K562 (cell line): ENCODE measurements around the gene CCL2. TPM values are rescaled to one million over a fixed set of nuclear protein-coding genes. Genes with fewer than 3 reads are reported as not detected.

Experiments used
- ESRRB ChIP-seq: fragments of 250-450 bp; sonication (Bioruptor Pico); IDR thresholded peaks from 2 replicates; pipeline ENCODE4 v1.5.0; 2020; ENCODE audit warnings: mild to moderate bottlenecking, moderate library complexity, borderline replicate concordance
- EZH2 ChIP-seq: IDR thresholded peaks from 2 replicates; pipeline ENCODE4 v1.6.1; 2012; ENCODE audit warnings: low read depth, mild to moderate bottlenecking, inconsistent platforms, low read length, borderline replicate concordance
- FOXP1 ChIP-seq: sonication (generic); formaldehyde crosslinking; IDR thresholded peaks from 2 replicates; pipeline ENCODE4 v1.8.0; 2022; ENCODE audit warnings: mild to moderate bottlenecking, missing genetic modification reagents
- MEIS2 ChIP-seq: fragments of 450-650 bp; IDR thresholded peaks from 2 replicates; pipeline ENCODE4 v1.6.1; 2014; ENCODE audit warnings: mild to moderate bottlenecking; ENCODE audit not compliant: partially characterized antibody
- NR2C2 ChIP-seq, 2 experiments: fragments of 200-800 bp in 1 of 2; sonication (Bioruptor generic) in 1 of 2; sonication (generic) in 1 of 2; formaldehyde crosslinking in 1 of 2; IDR thresholded peaks; 2 replicates each; pipeline versions ENCODE4 v1.6.1 to v1.8.0; 2016 to 2022; ENCODE audit warnings: mild to moderate bottlenecking in 1 of 2, missing compliant biosample characterization in 1 of 2, missing genetic modification characterization in 1 of 2, missing genetic modification reagents in 1 of 2
- POLR2B ChIP-seq: fragments of 450-650 bp; IDR thresholded peaks from 2 replicates; pipeline ENCODE4 v1.6.1; 2018; ENCODE audit warnings: low read depth; ENCODE audit not compliant: partially characterized antibody
- RBM34 ChIP-seq: fragments of 200-400 bp; formaldehyde crosslinking; IDR thresholded peaks from 2 replicates; pipeline ENCODE4 v1.6.1; 2018; ENCODE audit warnings: low read length, borderline replicate concordance; ENCODE audit not compliant: insufficient read depth
- RCOR1 ChIP-seq, 2 experiments: IDR thresholded peaks; 2 replicates each; pipeline ENCODE4 v1.6.1; 2012; ENCODE audit warnings: low read depth in 2 of 2, low read length in 2 of 2, borderline replicate concordance in 1 of 2, improper control_type of control experiment in 1 of 2
- SMARCC2 ChIP-seq: fragments of 450-650 bp; IDR thresholded peaks from 2 replicates; pipeline ENCODE4 v1.6.1; 2017; ENCODE audit warnings: antibody characterized with exemption, moderate library complexity, mild to moderate bottlenecking, low read depth
- SMARCE1 ChIP-seq: fragments of 450-650 bp; IDR thresholded peaks from 2 replicates; pipeline ENCODE4 v1.7.1; 2016; ENCODE audit warnings: mild to moderate bottlenecking
- SPI1 ChIP-seq: IDR thresholded peaks from 2 replicates; pipeline ENCODE4 v1.6.1; 2011; ENCODE audit warnings: low read depth, low read length, control low read depth, borderline replicate concordance
- TRIM28 ChIP-seq: fragments of 450-650 bp; IDR thresholded peaks from 2 replicates; pipeline ENCODE4 v1.6.1; 2017
- ZNF324 ChIP-seq: fragments of 250-450 bp; sonication (Bioruptor Pico); IDR thresholded peaks from 2 replicates; pipeline ENCODE4 v1.4.0; 2020; ENCODE audit warnings: mild to moderate bottlenecking
- ZNF780A ChIP-seq: fragments of 250-450 bp; sonication (Bioruptor Pico); IDR thresholded peaks from 2 replicates; pipeline ENCODE4 v1.5.0; 2021; ENCODE audit warnings: mild to moderate bottlenecking
- ZZZ3 ChIP-seq: fragments of 450-650 bp; IDR thresholded peaks from 2 replicates; pipeline ENCODE4 v1.6.1; 2016; ENCODE audit warnings: antibody characterized with exemption, mild to moderate bottlenecking, moderate library complexity
- polyA plus RNA-seq, 8 experiments: library from polyadenylated mRNA; depleted of rRNA in 4 of 8; stranded (reverse) in 5 of 8; unstranded in 3 of 8; fragments of >200 nt; fragmentation: Nextera tagmentation in 2 of 8; fragmentation: Illumina TruSeq in 1 of 8; extraction: Ambion mirVana in 2 of 8; extraction: Trizol in 1 of 8; gene quantifications; 2 replicates each; pipeline versions ENCODE4 v1.2.1 to v1.2.3, GENCODE V29; 2011 to 2014; ENCODE audit warnings: inconsistent platforms in 1 of 8, missing spikeins in 1 of 8
- total RNA-seq, 7 experiments: library from RNA; depleted of rRNA in 6 of 7; stranded (reverse); fragments of >200 nt in 6 of 7; fragmentation: Illumina TruSeq in 2 of 7; extraction: Trizol in 2 of 7; gene quantifications; 2 replicates each; pipeline versions ENCODE4 v1.2.1 to v1.2.3, GENCODE V29; 2011 to 2021; ENCODE audit warnings: low replicate concordance in 1 of 7
- TF ChIP-seq, protein P1 (sequence below): fragments of 450-650 bp; IDR thresholded peaks from 2 replicates; pipeline ENCODE4 v1.7.0; 2016; ENCODE audit warnings: borderline replicate concordance
- TF ChIP-seq, protein P2 (sequence below): sonication (generic); formaldehyde crosslinking; IDR thresholded peaks from 2 replicates; pipeline ENCODE4 v1.8.0; 2022; ENCODE audit warnings: missing genetic modification reagents, mild to moderate bottlenecking, borderline replicate concordance

The CCL2 gene
- total and polyA plus RNA-seq, 9 of the 15 experiments (the other 6 are each of a cell fraction or from before 2014, with no cell fraction given), result 0.54 to 5.4 (median 0.88) TPM

GRCh38 chr17:34252095-34252443, 3.0 kb upstream of the CCL2 start (continued):
- TF ChIP-seq, protein P1, sequence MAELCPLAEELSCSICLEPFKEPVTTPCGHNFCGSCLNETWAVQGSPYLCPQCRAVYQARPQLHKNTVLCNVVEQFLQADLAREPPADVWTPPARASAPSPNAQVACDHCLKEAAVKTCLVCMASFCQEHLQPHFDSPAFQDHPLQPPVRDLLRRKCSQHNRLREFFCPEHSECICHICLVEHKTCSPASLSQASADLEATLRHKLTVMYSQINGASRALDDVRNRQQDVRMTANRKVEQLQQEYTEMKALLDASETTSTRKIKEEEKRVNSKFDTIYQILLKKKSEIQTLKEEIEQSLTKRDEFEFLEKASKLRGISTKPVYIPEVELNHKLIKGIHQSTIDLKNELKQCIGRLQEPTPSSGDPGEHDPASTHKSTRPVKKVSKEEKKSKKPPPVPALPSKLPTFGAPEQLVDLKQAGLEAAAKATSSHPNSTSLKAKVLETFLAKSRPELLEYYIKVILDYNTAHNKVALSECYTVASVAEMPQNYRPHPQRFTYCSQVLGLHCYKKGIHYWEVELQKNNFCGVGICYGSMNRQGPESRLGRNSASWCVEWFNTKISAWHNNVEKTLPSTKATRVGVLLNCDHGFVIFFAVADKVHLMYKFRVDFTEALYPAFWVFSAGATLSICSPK, result no peak
- TF ChIP-seq RCOR1 (IDR thresholded peaks at IDR 0.05; ENCODE audit: borderline replicate concordance in 1 of 2, low read depth in 2 of 2, low read length in 2 of 2) (0 out of 4 replicates have a peak, but pooled peaks of 1 of the 2 experiments have one; percentile 9), ZNF780A (no peak), SMARCE1 (peak; percentile 58; the same call in 1 of the 2 replicates), RBM34 (no peak), MEIS2 (no peak), SMARCC2 (no peak), ZNF324 (CRISPR knock-in tag) (no peak), TRIM28 (no peak), NR2C2 (CRISPR knock-in tag; IDR thresholded peaks at IDR 0.05) (no peak), NR2C2 (tag; IDR thresholded peaks at IDR 0.05) (peak; percentile 62; the same call in 1 of the 2 replicates), ESRRB (CRISPR knock-in tag) (no peak), SPI1 (peak; percentile 23; the same call in 1 of the 2 replicates), ZZZ3 (no peak), EZH2 (no peak), POLR2B (no peak), FOXP1 (CRISPR knock-in tag) (no peak)
- TF ChIP-seq, protein P2, sequence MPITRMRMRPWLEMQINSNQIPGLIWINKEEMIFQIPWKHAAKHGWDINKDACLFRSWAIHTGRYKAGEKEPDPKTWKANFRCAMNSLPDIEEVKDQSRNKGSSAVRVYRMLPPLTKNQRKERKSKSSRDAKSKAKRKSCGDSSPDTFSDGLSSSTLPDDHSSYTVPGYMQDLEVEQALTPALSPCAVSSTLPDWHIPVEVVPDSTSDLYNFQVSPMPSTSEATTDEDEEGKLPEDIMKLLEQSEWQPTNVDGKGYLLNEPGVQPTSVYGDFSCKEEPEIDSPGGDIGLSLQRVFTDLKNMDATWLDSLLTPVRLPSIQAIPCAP (CRISPR knock-in tag), result no peak
